Renal cortex interstitium (tissue), 15 donors: ENCODE results near the gene MDC1. TPM values are rescaled to one million over a fixed set of nuclear protein-coding genes. Genes with fewer than 3 reads are reported as not detected.
"Not testable (repeated sequence)": the region's sequence is repeated elsewhere in the genome, so short reads cannot be mapped to it uniquely, and the experiment has no call there.

Experiments
- DNase-seq, 11 donors: peaks; one replicate each; pipeline ENCODE4 v3.0.0-alpha.2; 2013; ENCODE audit warnings: low read depth in 9 of 11, low spot score in 4 of 11; ENCODE audit errors: extremely low read depth in 1 of 11
- long read RNA-seq, 16 experiments: transcript quantifications; one replicate each; lab custom pipeline, GENCODE V29; 2026
- polyA plus RNA-seq, 3 donors: library from polyadenylated mRNA; unstranded; fragments of 120-200 nt; gene quantifications; one replicate each; pipeline ENCODE4 v1.2.1, GENCODE V29; 2013; ENCODE audit not compliant: insufficient read length in 3 of 3

The MDC1 gene, protein sequence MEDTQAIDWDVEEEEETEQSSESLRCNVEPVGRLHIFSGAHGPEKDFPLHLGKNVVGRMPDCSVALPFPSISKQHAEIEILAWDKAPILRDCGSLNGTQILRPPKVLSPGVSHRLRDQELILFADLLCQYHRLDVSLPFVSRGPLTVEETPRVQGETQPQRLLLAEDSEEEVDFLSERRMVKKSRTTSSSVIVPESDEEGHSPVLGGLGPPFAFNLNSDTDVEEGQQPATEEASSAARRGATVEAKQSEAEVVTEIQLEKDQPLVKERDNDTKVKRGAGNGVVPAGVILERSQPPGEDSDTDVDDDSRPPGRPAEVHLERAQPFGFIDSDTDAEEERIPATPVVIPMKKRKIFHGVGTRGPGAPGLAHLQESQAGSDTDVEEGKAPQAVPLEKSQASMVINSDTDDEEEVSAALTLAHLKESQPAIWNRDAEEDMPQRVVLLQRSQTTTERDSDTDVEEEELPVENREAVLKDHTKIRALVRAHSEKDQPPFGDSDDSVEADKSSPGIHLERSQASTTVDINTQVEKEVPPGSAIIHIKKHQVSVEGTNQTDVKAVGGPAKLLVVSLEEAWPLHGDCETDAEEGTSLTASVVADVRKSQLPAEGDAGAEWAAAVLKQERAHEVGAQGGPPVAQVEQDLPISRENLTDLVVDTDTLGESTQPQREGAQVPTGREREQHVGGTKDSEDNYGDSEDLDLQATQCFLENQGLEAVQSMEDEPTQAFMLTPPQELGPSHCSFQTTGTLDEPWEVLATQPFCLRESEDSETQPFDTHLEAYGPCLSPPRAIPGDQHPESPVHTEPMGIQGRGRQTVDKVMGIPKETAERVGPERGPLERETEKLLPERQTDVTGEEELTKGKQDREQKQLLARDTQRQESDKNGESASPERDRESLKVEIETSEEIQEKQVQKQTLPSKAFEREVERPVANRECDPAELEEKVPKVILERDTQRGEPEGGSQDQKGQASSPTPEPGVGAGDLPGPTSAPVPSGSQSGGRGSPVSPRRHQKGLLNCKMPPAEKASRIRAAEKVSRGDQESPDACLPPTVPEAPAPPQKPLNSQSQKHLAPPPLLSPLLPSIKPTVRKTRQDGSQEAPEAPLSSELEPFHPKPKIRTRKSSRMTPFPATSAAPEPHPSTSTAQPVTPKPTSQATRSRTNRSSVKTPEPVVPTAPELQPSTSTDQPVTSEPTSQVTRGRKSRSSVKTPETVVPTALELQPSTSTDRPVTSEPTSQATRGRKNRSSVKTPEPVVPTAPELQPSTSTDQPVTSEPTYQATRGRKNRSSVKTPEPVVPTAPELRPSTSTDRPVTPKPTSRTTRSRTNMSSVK (N-terminal part only)
- polyA plus RNA-seq, result 10 to 100 TPM; 46.4 to 51.0 (median 48.0) TPM
- long read RNA-seq, donor 1, partial matches to known transcripts, result 13 of 16 reads
- long read RNA-seq, donor 1, other reads (novel, unspliced or antisense), result 0 of 16 reads
- long read RNA-seq, donor 2, partial matches to known transcripts, result 0 of 3 reads
- long read RNA-seq, donor 2, other reads (novel, unspliced or antisense), result 0 of 3 reads
- long read RNA-seq, donor 3, partial matches to known transcripts, result 8 of 13 reads
- long read RNA-seq, donor 3, other reads (novel, unspliced or antisense), result 0 of 13 reads
- long read RNA-seq, donor 4, partial matches to known transcripts, result 700 of 722 reads
- long read RNA-seq, donor 4, other reads (novel, unspliced or antisense), result 17 of 722 reads
- long read RNA-seq, donor 5, result 0 reads
- long read RNA-seq, donor 6, partial matches to known transcripts, result 0 of 7 reads
- long read RNA-seq, donor 6, other reads (novel, unspliced or antisense), result 0 of 7 reads
- long read RNA-seq, donor 7, partial matches to known transcripts, result 109 of 887 reads
- long read RNA-seq, donor 7, other reads (novel, unspliced or antisense), result 775 of 887 reads
- long read RNA-seq, donor 8, result 0 reads
- long read RNA-seq, donor 9, partial matches to known transcripts, result 0 of 1 reads
- long read RNA-seq, donor 9, other reads (novel, unspliced or antisense), result 0 of 1 reads
- long read RNA-seq, donor 10, partial matches to known transcripts, result 0 of 1 reads
- long read RNA-seq, donor 10, other reads (novel, unspliced or antisense), result 0 of 1 reads
- long read RNA-seq, donor 11, partial matches to known transcripts, result 6 of 9 reads
- long read RNA-seq, donor 11, other reads (novel, unspliced or antisense), result 0 of 9 reads
- long read RNA-seq, donor 12, partial matches to known transcripts, result 0 of 2 reads
- long read RNA-seq, donor 12, other reads (novel, unspliced or antisense), result 0 of 2 reads
- long read RNA-seq, donor 13, result 0 reads
- long read RNA-seq, donor 14, partial matches to known transcripts, result 590 of 607 reads
- long read RNA-seq, donor 14, other reads (novel, unspliced or antisense), result 14 of 607 reads
- long read RNA-seq, donor 15, partial matches to known transcripts, result 5 of 7 reads
- long read RNA-seq, donor 15, other reads (novel, unspliced or antisense), result 0 of 7 reads
- long read RNA-seq, donor 16, partial matches to known transcripts, result 28 of 38 reads
- long read RNA-seq, donor 16, other reads (novel, unspliced or antisense), result 0 of 38 reads

DNA sequence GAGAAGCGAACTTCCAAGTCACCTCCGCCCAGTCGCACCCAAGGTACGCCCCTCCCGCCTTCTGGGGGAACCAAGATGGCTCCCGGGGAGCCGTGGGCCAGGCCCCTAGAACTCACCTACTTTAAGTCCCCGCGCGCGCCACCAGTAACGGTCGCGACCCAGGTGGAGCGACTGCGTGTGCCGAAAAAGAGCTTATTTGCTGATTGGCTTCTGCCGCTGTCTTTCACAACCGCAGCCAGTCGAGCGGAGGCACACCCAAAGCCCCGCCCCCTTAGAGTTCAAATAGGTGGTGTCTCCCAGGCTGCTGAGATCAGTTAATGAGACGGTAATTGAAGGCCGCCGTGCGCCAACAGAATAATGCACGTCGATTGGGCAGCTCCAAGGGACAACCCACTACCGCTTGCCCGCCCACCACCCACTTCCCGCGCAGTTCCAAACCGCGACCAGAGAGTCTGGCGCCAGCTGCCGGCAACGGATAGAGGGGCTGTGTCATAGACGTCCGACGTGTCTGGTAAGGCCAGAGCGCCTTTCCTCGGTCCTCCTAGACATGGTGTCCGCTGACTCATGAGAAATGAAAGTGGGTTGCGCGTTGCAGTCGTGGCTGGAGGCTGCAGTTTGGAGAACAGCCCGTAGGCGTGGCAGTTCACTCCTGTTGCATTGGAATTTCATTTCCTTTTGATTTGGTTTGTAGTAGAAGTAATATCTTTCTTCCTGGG is at the start of gene MDC1:
Gene MDC1, minus strand, starts transcription at position 153 of the 716 bp plus-strand sequence. CDS start 2,106 bp downstream, outside the sequence.
- peak; percentile 96 to 100 (median 98) for DNase-seq

DNA sequence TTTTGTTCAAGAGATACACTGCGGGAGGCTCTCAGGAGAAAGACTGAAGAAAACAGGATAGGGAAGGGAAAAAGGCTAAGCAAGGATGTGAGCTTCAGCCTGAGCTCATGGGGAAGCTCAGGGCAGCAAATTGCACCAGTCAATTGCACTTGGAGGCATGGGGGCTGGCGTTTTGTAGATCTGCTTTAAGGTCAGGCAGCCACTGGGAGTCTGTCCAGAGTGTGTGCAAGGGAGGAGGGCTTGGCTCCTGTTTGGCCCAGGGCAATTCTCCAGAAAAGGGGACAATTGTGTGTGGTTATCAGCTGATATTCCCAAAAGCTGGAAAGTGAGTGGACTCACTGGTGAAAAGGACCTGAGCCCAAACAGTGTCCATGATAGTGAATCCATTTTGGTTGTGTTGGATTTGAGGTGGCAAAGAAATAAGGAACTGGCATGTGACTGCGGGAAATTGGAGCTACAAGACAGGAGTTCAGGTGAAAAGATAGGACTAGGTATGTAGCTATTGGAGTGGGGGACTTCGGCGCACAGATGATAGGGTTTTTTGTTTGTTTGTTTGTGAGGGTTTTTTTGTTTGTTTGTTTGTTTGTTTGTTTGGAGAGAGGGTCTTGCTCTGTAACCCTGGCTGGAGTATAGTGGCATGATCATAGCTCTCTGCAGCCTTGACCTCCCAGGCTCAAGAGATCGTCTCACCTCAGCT is 49.5 kb upstream of the MDC1 start:
- no peak for DNase-seq

GRCh38 chr6:30765495-30765894 is 48.4 kb upstream of the MDC1 start:
- DNase-seq, result not testable (repeated sequence)

- not testable (repeated sequence) for DNase-seq
Measured at GRCh38 chr6:30764490-30765043, 47.5 kb upstream of the MDC1 start.

DNA sequence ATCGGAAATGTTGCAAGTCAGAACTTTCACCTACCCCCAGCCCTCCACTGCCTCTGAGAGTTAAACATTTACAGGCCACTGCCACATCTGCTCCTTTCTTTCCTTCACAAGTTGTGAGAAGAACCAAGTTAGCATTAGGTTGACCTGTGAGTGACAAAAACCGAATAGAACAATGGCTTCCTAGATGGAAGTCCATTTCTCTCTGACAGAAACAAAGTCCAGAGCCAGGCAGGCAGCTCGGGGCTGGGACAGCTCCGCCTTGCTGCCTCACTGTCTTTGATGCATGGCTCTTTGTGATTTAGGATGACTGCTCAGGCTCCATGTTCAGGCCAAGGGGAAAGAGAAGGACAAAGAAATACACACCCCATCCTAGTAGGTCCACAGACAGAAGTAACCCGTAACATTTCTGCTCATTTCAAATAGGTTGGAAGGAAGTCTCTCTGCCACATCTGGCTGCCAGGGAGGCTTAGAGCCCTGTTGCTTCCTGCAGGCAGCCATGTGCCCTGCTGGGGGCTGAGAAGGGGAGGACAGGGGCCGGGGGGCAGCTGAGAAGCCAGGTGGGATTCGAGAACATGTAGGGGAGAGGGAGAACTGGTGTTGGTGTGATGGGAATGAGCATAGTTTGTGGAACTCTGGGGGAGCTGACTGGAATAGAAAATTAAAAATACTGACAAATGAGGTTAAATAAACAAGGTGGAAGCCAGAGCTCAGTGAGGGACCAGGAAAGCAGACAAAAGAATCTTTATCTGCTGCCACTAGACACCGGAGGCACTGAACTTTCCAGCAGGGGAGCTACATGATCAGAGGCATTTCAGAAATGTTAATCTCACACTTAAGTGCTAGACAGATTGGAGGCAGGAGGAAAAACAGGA is 46.8 kb upstream of the MDC1 start:
- no peak for DNase-seq

GRCh38 chr6:30763155-30763617 is 46.1 kb upstream of the MDC1 start:
- DNase-seq, result no peak

DNA sequence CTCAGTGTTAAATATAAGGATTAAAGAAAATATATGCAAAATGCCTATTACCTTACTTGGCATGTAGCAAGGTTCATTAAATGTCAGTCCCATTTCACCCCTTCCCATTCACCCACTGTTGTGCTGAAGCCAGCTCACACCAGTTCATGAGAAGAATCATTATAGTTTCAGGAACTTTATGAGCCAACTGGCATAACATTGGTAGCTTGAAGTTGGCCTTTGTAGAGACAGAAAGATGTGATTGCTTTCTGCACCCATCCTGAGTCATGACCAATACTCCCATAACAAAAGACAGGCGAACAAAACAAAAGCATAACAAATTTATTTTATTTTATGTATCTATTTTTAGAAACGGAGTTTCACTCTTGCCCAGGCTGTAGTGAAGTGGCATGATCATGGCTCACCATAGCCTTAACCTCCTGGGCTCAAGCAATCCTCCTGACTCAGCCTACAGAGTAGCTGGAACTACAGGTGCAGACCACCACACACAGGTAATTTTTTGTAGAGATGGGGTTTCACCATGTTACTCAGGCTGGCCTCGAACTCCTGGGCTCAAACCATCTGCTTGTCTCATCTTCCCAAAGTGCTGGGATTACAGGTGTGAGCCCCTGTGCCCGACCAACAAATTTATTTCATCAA is 44.8 kb upstream of the MDC1 start:
- no peak for DNase-seq

- no peak for DNase-seq
Measured at GRCh38 chr6:30760549-30760948, 43.5 kb upstream of the MDC1 start.

- DNase-seq, result no peak
Measured at GRCh38 chr6:30759575-30760239, 42.6 kb upstream of the MDC1 start.

GRCh38 chr6:30757261-30757904 is 40.3 kb upstream of the MDC1 start:
- DNase-seq, result no peak

- not testable (repeated sequence) for DNase-seq
Measured at GRCh38 chr6:30756405-30757003, 39.4 kb upstream of the MDC1 start.

DNA sequence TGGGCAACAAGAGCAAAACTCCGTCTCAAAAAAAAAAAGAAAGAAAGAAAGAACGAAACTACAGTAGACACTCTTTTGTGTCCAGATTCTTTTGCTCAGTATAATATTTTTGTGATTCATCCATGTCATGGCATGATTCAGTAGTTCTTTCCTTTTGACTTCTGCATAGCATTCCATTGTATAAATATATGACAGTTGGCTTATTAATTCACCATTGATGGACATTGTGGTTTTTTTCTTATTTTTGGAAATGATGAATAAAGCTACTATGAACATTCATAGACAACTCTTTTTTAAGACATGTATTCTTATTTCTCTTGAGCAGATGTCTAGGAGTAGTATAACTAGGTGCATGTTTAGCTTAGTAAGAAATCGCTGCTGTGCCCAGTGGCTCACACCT is 37.5 kb upstream of the MDC1 start:
- DNase-seq, result no peak
